Activated CD8-positive, alpha-beta memory T cell treated with anti-CD3 and anti-CD28 coated beads, Interleukin-2, amount 50 U/mL, for 1 hour (primary cell): ENCODE data around the gene ZBP1.

ENCODE experiments used
- DNase-seq: peaks from one replicate; pipeline ENCODE4 v3.0.0-alpha.2; 2020; ENCODE audit errors: extremely low read depth

The ZBP1 gene

GRCh38 chr20:57598060-57598459, 22.2 kb downstream of the ZBP1 start:
- no peak for DNase-seq

GRCh38 chr20:57596998-57597939, 23.0 kb downstream of the ZBP1 start:
- DNase-seq: no peak

GRCh38 chr20:57596358-57596757, 23.9 kb downstream of the ZBP1 start:
- DNase-seq: no peak

- no peak for DNase-seq
Observed at GRCh38 chr20:57595041-57596030, 24.9 kb downstream of the ZBP1 start.

GRCh38 chr20:57594092-57594951, 25.9 kb downstream of the ZBP1 start:
- DNase-seq: no peak

- no peak for DNase-seq
Observed at GRCh38 chr20:57593134-57593886, 26.9 kb downstream of the ZBP1 start.

GRCh38 chr20:57592263-57593092, 27.7 kb downstream of the ZBP1 start:
- DNase-seq: no peak

- no peak for DNase-seq
Observed at GRCh38 chr20:57591289-57592229, 28.7 kb downstream of the ZBP1 start.

- DNase-seq: no peak
Observed at GRCh38 chr20:57590485-57591288, 29.5 kb downstream of the ZBP1 start.

- no peak for DNase-seq
Observed at GRCh38 chr20:57589728-57590484, 30.3 kb downstream of the ZBP1 start.

GRCh38 chr20:57589123-57589727, 31.0 kb downstream of the ZBP1 start:
- DNase-seq: no peak

- DNase-seq: no peak
Observed at GRCh38 chr20:57588596-57588995, 31.6 kb downstream of the ZBP1 start.

- DNase-seq: no peak
Observed at GRCh38 chr20:57587989-57588377, 32.2 kb downstream of the ZBP1 start.

GRCh38 chr20:57587278-57587988, 32.8 kb downstream of the ZBP1 start:
- DNase-seq: no peak

- DNase-seq: no peak
Observed at GRCh38 chr20:57586943-57587277, 33.3 kb downstream of the ZBP1 start.

GRCh38 chr20:57586370-57586793, 33.8 kb downstream of the ZBP1 start:
- no peak for DNase-seq
